Small intestine (tissue), 7 donors: Measurements from ENCODE around the gene ERC2. TPM values are rescaled to one million over a fixed set of nuclear protein-coding genes. Genes with fewer than 3 reads are reported as not detected.

Source experiments
- DNase-seq, 2 donors: peaks; one replicate each; pipeline versions ENCODE4 v3.0.0 to v3.0.0-alpha.2; 2013
- FAIRE-seq: peaks from 2 replicates; lab custom pipeline; 2012; peaks lifted over from hg19 to GRCh38; lab: Jason Lieb, UNC
- H3K27ac ChIP-seq, 3 donors: one replicate each; pipeline ENCODE4 v1.5.1; 2013; ENCODE audit warnings: low read length in 2 of 3, mild to moderate bottlenecking in 2 of 3, control low read depth in 1 of 3, inconsistent platforms in 1 of 3, low read depth in 1 of 3, moderate library complexity in 1 of 3
- H3K27me3 ChIP-seq, 3 donors: one replicate each; pipeline ENCODE4 v1.6.1; 2013; ENCODE audit warnings: low read length in 3 of 3, inconsistent platforms in 1 of 3; ENCODE audit not compliant: control insufficient read depth in 3 of 3, insufficient read depth in 3 of 3
- H3K36me3 ChIP-seq, 3 donors: one replicate each; pipeline ENCODE4 v1.6.1; 2013; ENCODE audit warnings: low read length in 3 of 3, inconsistent platforms in 1 of 3, low read depth in 1 of 3, mild to moderate bottlenecking in 1 of 3, moderate library complexity in 1 of 3; ENCODE audit not compliant: control insufficient read depth in 3 of 3, insufficient read depth in 2 of 3
- H3K4me1 ChIP-seq, 3 donors: one replicate each; pipeline ENCODE4 v1.6.1; 2013; ENCODE audit warnings: low read length in 2 of 3, inconsistent platforms in 1 of 3, low read depth in 1 of 3, mild to moderate bottlenecking in 1 of 3, moderate library complexity in 1 of 3; ENCODE audit not compliant: control insufficient read depth in 3 of 3, insufficient read depth in 2 of 3
- H3K4me3 ChIP-seq, 3 donors: one replicate each; pipeline ENCODE4 v1.5.1; 2013; ENCODE audit warnings: low read length in 3 of 3, control low read depth in 1 of 3, inconsistent platforms in 1 of 3, low read depth in 1 of 3, mild to moderate bottlenecking in 1 of 3, moderate library complexity in 1 of 3
- H3K9me3 ChIP-seq, 2 donors: one replicate each; pipeline ENCODE4 v1.6.1; 2013; ENCODE audit warnings: low read depth in 1 of 2, low read length in 1 of 2; ENCODE audit not compliant: control insufficient read depth in 2 of 2, insufficient read depth in 1 of 2
- WGBS, 3 donors: extraction: QIAGEN DNeasy Blood & Tissue Kit; methylation state at CpG; one replicate each; pipeline ENCODE4 v1.1.7; 2013; 5-methylcytosine and 5-hydroxymethylcytosine counted together
- polyA plus RNA-seq, 4 donors: library from polyadenylated mRNA; stranded (reverse) in 3 of 4; unstranded in 1 of 4; fragments of 200-250 nt in 3 of 4; fragments of 120-200 nt in 1 of 4; gene quantifications; one replicate each; pipeline versions ENCODE4 v1.2.1 to v1.2.3, GENCODE V29; 2013
- donor health status: healthy with polysubstance abuse.
- donor health status: control.
- donor health status: control.
- donor health status: Bipolar disorder and iron deficiency.
- donor health status: healthy.

The ERC2 gene
- polyA plus RNA-seq, 4 donors = 0.73 to 2.0 TPM; not detected in 2

DNA sequence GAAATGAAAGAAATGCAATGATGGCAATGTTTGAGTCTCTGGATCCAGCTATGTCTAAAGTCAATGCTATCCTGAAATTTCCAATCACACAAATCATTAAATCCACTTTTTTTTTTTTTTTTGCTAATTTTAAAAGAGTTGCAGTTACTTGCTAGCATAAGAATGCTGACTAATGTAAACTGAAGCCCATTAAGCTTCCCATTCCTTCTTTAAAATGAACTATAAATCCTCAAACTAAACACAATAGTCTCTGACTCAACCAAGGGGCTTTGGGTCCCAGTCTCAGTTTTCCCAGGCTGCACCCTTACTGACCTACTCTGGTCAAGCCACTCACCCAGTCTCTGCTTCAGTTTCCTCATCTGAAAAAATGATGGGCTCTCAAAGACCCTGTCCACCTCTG is 361.1 kb downstream of the ERC2 start:
- no peaks in the 10 kb centered on the region for H3K9me3 ChIP-seq
- H3K27me3 ChIP-seq = no peaks in the 10 kb centered on the region
- H3K36me3 ChIP-seq = no peaks in the 10 kb centered on the region
- H3K4me3 ChIP-seq = no peak overlapping the region
- H3K27ac ChIP-seq = no peak overlapping the region
- FAIRE-seq (no peak), DNase-seq (no peak)
- H3K4me1 ChIP-seq = no peaks in the 10 kb centered on the region

- H3K36me3 ChIP-seq = no peaks in the 10 kb centered on the region
- H3K4me3 ChIP-seq = no peak overlapping the region
- no peaks in the 10 kb centered on the region for H3K4me1 ChIP-seq
- FAIRE-seq (no peak), DNase-seq (no peak)
- no peaks in the 10 kb centered on the region for H3K27me3 ChIP-seq
- no peaks in the 10 kb centered on the region for H3K9me3 ChIP-seq
- 75 to 80% (median 76%) methylated on average over 6 of the region's 6 CpGs for WGBS, 3 donors
- H3K27ac ChIP-seq = no peak overlapping the region
Measured at GRCh38 chr3:56102032-56102431, 366.2 kb downstream of the ERC2 start.

DNA sequence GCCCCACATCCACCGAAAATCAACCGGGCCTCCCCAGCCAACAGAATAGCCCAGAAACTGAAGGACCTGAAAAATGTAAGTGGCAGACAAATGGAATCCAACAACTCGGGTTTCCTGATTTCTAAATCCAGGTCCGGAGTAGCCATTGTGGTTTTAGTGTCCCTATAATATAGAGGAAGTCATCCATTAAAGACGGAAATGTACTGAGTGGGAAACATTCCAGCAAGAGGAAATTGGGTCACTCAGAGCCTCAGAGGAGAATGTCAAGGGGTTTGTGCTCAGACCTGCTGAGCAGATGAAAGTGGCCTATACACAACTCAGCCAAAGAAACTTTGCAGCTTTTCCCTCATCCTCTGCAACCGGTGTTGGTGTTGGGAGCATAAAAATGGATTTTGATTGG is 366.7 kb downstream of the ERC2 start:
- Histone ChIP-seq H3K4me1 (no peaks in the 10 kb centered on the region), H3K27ac (no peak overlapping the region), H3K9me3 (no peaks in the 10 kb centered on the region), H3K4me3 (no peak overlapping the region), H3K27me3 (no peaks in the 10 kb centered on the region), H3K36me3 (no peaks in the 10 kb centered on the region)
- no peak for DNase-seq
- no peak for FAIRE-seq
- WGBS, 3 donors = 61 to 82% (median 71%) methylated on average over 6 of the region's 6 CpGs

DNA sequence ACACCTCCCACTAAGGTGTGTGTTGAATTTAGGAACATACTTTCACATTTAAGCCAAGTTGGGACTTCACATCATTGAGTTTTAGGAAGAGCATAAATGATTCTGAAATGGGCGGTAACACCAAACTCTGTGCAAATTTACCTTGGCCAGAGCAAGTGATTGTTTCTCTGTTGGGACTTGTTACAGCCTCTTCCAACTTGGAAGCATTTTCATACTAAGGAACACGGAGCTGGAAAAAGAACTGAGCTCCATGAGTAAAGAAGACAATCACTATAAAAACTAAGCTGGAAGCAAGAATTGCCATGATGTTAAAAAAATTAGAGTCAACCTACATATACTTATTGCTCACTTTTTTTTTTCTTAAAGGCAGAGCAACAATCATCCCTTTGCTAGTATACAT is 371.3 kb downstream of the ERC2 start:
- Histone ChIP-seq H3K4me1 (no peaks in the 10 kb centered on the region), H3K27me3 (no peaks in the 10 kb centered on the region), H3K36me3 (no peaks in the 10 kb centered on the region), H3K4me3 (no peak overlapping the region), H3K27ac (no peak overlapping the region), H3K9me3 (no peaks in the 10 kb centered on the region)
- WGBS, 3 donors = 76 to 82% (median 79%) methylated on average over 2 of the region's 2 CpGs
- DNase-seq (no peak), FAIRE-seq (no peak)

DNA sequence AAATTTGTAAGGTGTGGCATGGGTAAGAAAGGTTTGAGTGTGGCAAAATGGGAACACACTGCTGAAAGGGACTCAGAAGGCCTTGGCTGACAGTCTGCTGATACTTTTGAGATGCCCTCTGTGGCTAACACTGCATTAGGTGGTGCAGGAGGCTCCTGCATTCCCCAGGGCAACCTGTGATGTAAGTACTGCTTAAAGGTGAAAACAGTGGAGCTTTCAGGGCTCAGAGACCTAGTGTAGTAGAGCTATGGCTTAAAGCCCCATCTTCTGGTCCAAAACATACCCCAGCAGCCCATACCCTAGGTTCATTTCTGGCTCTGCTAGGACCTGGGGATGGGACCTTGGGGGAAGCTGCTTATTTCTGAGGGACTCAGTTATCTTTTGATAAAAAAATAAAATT is 374.1 kb downstream of the ERC2 start:
- H3K4me3 ChIP-seq = no peak overlapping the region
- no peak for FAIRE-seq

GRCh38 chr3:56089739-56090138 is 378.5 kb downstream of the ERC2 start:
- Histone ChIP-seq H3K4me1 (no peaks in the 10 kb centered on the region), H3K27ac (no peak overlapping the region), H3K9me3 (no peaks in the 10 kb centered on the region), H3K4me3 (no peak overlapping the region), H3K36me3 (no peaks in the 10 kb centered on the region), H3K27me3 (no peaks in the 10 kb centered on the region)
- WGBS, 3 donors = 86 to 94% (median 92%) methylated on average over 2 of the region's 2 CpGs
- DNase-seq = no peak
- FAIRE-seq = no peak

More for the DNA sequence above, 374.1 kb downstream of the ERC2 start:
- no peak for DNase-seq
- no peaks in the 10 kb centered on the region for H3K4me1 ChIP-seq
- H3K36me3 ChIP-seq = no peaks in the 10 kb centered on the region
- no peak overlapping the region for H3K27ac ChIP-seq
- H3K27me3 ChIP-seq = no peaks in the 10 kb centered on the region
- no peaks in the 10 kb centered on the region for H3K9me3 ChIP-seq

- H3K27me3 ChIP-seq = no peaks in the 10 kb centered on the region
- no peaks in the 10 kb centered on the region for H3K4me1 ChIP-seq
- no peaks in the 10 kb centered on the region for H3K9me3 ChIP-seq
- WGBS, 3 donors = 71 to 78% (median 74%) methylated on average over 10 of the region's 10 CpGs
- H3K4me3 ChIP-seq = no peak overlapping the region
- DNase-seq = no peak
- H3K36me3 ChIP-seq = no peaks in the 10 kb centered on the region
- no peak for FAIRE-seq
- no peak overlapping the region for H3K27ac ChIP-seq
Measured at GRCh38 chr3:56087451-56088053, 380.7 kb downstream of the ERC2 start.

DNA sequence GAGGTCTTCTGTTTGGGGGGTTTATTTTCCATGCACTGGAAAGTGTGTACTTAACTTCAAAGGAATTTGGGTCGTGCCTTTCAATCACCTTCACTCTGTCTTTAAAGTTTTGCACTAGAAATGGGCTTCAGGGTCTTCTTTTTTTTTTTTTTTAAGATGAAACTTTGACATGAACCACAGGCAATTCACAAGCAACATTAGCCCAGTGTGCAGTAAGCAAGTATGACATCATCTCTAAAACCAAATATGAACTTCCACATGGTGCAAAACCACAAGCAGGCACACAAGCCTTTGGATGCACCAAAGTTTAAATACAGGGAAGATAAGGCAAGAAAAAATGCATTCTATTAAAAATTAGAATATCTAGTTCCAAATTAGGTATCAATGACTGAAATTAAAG is 381.9 kb downstream of the ERC2 start:
- Histone ChIP-seq H3K27ac (no peak overlapping the region), H3K27me3 (no peaks in the 10 kb centered on the region), H3K4me3 (no peak overlapping the region), H3K9me3 (no peaks in the 10 kb centered on the region), H3K36me3 (no peaks in the 10 kb centered on the region), H3K4me1 (no peaks in the 10 kb centered on the region)
- DNase-seq = no peak
- no peak for FAIRE-seq
- 15 to 61% (median 19%) methylated on average over 1 of the region's 1 CpG for WGBS, 3 donors

- H3K36me3 ChIP-seq = no peaks in the 10 kb centered on the region
- no peaks in the 10 kb centered on the region for H3K4me1 ChIP-seq
- 53 to 62% (median 54%) methylated on average over 2 of the region's 2 CpGs for WGBS, 3 donors
Measured at GRCh38 chr3:56081246-56081645, 387.0 kb downstream of the ERC2 start.

More at GRCh38 chr3:56081246-56081645, 387.0 kb downstream of the ERC2 start:
- no peaks in the 10 kb centered on the region for H3K27me3 ChIP-seq
- DNase-seq (no peak), FAIRE-seq (no peak)
- H3K9me3 ChIP-seq = no peaks in the 10 kb centered on the region
- H3K4me3 ChIP-seq = no peak overlapping the region
- H3K27ac ChIP-seq = no peak overlapping the region
